Right lobe of liver (tissue), 6 donors: ENCODE results near the gene SFSWAP. TPM values are rescaled to one million over a fixed set of nuclear protein-coding genes. Genes with fewer than 3 reads are reported as not detected.

Source experiments
- ATAC-seq, 4 donors: fragments of 200-7000 bp; cut with Tn5 transposase; one replicate each; pipeline ENCODE4 v1.9.1; 2020; ENCODE audit warnings: mild to moderate bottlenecking in 4 of 4, moderate library complexity in 4 of 4
- DNase-seq, 3 donors: peaks; one replicate each; pipeline ENCODE4 v3.0.0-alpha.2; 2020
- H3K27ac ChIP-seq, 3 donors: fragments of 200-600 bp; one replicate each; pipeline ENCODE4 v1.8.0; 2022
- H3K27me3 ChIP-seq, 2 donors: fragments of 200-600 bp; one replicate each; pipeline ENCODE4 v1.8.0; 2022
- H3K36me3 ChIP-seq, 4 donors: fragments of 200-600 bp; sonication (generic) in 1 of 4; one replicate each; pipeline versions ENCODE4 v1.5.1 to v1.8.0; 2017 to 2022; ENCODE audit warnings: control low read depth in 1 of 4
- H3K4me1 ChIP-seq, 4 donors: fragments of 200-600 bp; sonication (generic) in 1 of 4; one replicate each; pipeline versions ENCODE4 v1.5.1 to v1.8.0; 2017 to 2022; ENCODE audit warnings: control low read depth in 1 of 4
- H3K4me3 ChIP-seq, 3 donors: fragments of 200-600 bp; one replicate each; pipeline ENCODE4 v1.8.0; 2022
- H3K9me3 ChIP-seq, 4 donors: fragments of 200-600 bp; sonication (generic) in 1 of 4; one replicate each; pipeline versions ENCODE4 v1.5.1 to v1.8.0; 2017 to 2022; ENCODE audit warnings: control low read depth in 1 of 4
- POLR2A ChIP-seq: fragments of 450-650 bp; IDR thresholded peaks from one replicate; pipeline ENCODE4 v1.6.1; 2017; ENCODE audit warnings: antibody characterized with exemption, mild to moderate bottlenecking
- WGBS: methylation state at CpG from one replicate; pipeline ENCODE4 v1.1.6; 2018; ENCODE audit warnings: low coverage, low lambda C conversion rate; ENCODE audit not compliant: insufficient coverage; ENCODE audit errors: missing lambda C conversion rate; 5-methylcytosine and 5-hydroxymethylcytosine counted together
- intact Hi-C, 2 donors: fragments of 100-400 bp; cut with DNase I; formaldehyde crosslinking; loops; one replicate each; pipeline versions ENCODE4 v1.11.2 to v1.14.1; 2022
- total RNA-seq, 6 experiments: library from RNA; depleted of rRNA in 2 of 6; stranded (reverse); fragments of >200 nt in 2 of 6; fragmentation: NEBNext Ultra II Directional in 3 of 6; extraction: Animal tissue kit (Norgen Biotek cat#: 25700) in 3 of 6; gene quantifications; one replicate each; pipeline versions ENCODE4 v1.1.0 to v1.2.4, GENCODE V29; 2016 to 2023
- TF ChIP-seq, protein P1 (sequence below), 4 donors: fragments of 200-600 bp in 3 of 4; fragments of 450-650 bp in 1 of 4; IDR thresholded peaks; one replicate each; pipeline versions ENCODE4 v1.5.1 to v1.8.0; 2016 to 2022; ENCODE audit warnings: antibody characterized with exemption in 4 of 4, mild to moderate bottlenecking in 2 of 4
- donor health status: DM: no; HTN: yes; CAD: no.
- donor health status: DM: no; HTN: no; CAD: no.
- donor health status: DM: no; HTN: no; CAD: no.
- donor health status: DM: no; HTN: yes; CAD: no.
- donor health status: DM: no; HTN: yes; CAD: no.

SFSWAP gene
- total RNA-seq, 6 experiments from 2014 or later: 9.8 to 20.2 (median 13.1) TPM

DNA sequence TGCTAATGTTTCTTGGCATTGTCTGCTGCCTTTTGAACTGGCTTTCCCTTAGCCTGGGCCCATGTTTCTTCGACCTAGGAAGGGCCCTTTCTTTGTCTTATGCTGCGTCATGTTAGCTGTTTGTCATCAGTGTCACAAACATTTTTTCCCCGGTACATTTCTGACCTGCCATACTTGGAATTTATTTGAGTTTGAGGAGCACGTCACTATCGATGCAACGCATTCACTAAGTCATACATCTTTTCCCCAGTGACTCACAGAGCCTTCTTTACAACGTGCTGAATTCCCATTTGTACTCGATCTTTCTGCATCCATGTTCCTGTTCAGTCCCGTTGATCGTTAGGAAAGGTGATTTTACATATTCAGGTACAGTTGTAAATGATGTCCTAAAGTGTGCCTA lies 61.1 kb downstream of the SFSWAP start:
- no peak for TF ChIP-seq POLR2A
- no peak for ATAC-seq

GRCh38 chr12:131773582-131774221 lies 62.8 kb downstream of the SFSWAP start:
- ATAC-seq: no peak
- Histone ChIP-seq H3K27me3 (no peaks in the 10 kb centered on the region), H3K9me3 (no peaks in the 10 kb centered on the region), H3K36me3 (peaks cover 0 to 49% (median 8%) of the 10 kb centered on the region in 4 donors), H3K4me3 (no peak overlapping the region), H3K4me1 (no peaks in the 10 kb centered on the region), H3K27ac (no peak overlapping the region)
- intact Hi-C loops: no loop called here
- 91% methylated on average over 10 of the region's 15 CpGs for WGBS
- TF ChIP-seq POLR2A: no peak
- TF ChIP-seq, protein P1, sequence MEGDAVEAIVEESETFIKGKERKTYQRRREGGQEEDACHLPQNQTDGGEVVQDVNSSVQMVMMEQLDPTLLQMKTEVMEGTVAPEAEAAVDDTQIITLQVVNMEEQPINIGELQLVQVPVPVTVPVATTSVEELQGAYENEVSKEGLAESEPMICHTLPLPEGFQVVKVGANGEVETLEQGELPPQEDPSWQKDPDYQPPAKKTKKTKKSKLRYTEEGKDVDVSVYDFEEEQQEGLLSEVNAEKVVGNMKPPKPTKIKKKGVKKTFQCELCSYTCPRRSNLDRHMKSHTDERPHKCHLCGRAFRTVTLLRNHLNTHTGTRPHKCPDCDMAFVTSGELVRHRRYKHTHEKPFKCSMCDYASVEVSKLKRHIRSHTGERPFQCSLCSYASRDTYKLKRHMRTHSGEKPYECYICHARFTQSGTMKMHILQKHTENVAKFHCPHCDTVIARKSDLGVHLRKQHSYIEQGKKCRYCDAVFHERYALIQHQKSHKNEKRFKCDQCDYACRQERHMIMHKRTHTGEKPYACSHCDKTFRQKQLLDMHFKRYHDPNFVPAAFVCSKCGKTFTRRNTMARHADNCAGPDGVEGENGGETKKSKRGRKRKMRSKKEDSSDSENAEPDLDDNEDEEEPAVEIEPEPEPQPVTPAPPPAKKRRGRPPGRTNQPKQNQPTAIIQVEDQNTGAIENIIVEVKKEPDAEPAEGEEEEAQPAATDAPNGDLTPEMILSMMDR (IDR thresholded peaks at IDR 0.05): no peak
- DNase-seq: no peak

More for the DNA sequence above, 61.1 kb downstream of the SFSWAP start:
- no peaks in the 10 kb centered on the region for H3K4me1 ChIP-seq
- H3K9me3 ChIP-seq: no peaks in the 10 kb centered on the region
- no peak for DNase-seq
- intact Hi-C loops: no loop called here
- no peak overlapping the region for H3K4me3 ChIP-seq
- H3K27ac ChIP-seq: no peak overlapping the region
- WGBS: 90% methylated on average over 10 of the region's 10 CpGs
- H3K27me3 ChIP-seq: no peaks in the 10 kb centered on the region
- peaks cover 0 to 55% (median 12%) of the 10 kb centered on the region in 4 donors for H3K36me3 ChIP-seq

DNA sequence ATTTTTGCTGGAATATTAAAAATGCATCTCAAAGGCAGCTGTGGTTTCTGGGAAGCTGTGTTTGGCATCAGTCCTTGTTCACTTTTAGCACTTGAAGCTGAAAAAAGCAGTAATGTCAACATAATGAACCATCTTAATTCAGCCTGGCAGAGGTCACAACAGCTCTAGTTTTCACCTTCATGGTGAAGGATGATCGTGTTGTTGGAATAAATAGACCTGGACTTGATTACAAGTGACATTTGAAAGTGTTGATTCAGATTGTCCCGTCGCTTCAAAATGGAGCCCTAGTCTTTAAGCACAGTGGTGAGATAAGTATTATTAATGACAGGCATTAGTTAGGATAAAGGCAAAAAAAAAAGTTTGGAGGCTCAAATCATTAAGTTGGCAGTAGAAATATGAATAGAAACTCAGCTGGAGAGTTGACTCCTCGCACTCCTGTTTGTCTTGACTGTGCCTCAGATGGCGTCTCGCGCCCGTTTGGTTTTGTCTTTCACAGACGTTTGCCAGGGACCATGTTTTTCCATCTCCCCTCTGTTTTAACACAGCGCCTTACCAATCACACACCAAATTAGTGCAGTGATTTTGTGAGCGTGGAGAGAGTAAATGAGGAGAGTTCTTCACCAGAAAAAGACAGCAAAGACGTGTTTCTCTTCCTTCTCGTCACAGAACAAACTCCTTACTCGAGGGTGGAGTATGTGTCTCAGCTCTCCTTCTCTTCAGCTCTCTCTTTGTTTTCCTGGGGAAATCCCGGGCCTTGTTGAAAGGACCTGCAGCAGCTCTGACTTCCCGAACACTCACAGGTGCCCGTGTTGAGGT lies 63.9 kb downstream of the SFSWAP start:
- 78% methylated on average over 16 of the region's 17 CpGs for WGBS
- Histone ChIP-seq H3K4me1 (no peaks in the 10 kb centered on the region), H3K4me3 (no peak overlapping the region), H3K27me3 (no peaks in the 10 kb centered on the region), H3K36me3 (peaks cover 0 to 57% (median 13%) of the 10 kb centered on the region in 4 donors), H3K9me3 (no peaks in the 10 kb centered on the region), H3K27ac (no peak overlapping the region)
- DNase-seq (no peak), ATAC-seq (no peak)
- TF ChIP-seq POLR2A: no peak
- TF ChIP-seq, protein P1 (IDR thresholded peaks at IDR 0.05): no peak
- intact Hi-C loops: no loop called here

GRCh38 chr12:131775392-131776236 lies 64.7 kb downstream of the SFSWAP start:
- intact Hi-C loops: no loop called here
- Histone ChIP-seq H3K4me1 (no peaks in the 10 kb centered on the region), H3K4me3 (no peak overlapping the region), H3K9me3 (no peaks in the 10 kb centered on the region), H3K27me3 (no peaks in the 10 kb centered on the region), H3K27ac (no peak overlapping the region), H3K36me3 (peaks cover 0 to 57% (median 15%) of the 10 kb centered on the region in 4 donors)
- 85% methylated on average over 12 of the region's 17 CpGs for WGBS
- ATAC-seq: no peak
- DNase-seq: no peak
- no peak for TF ChIP-seq POLR2A
- TF ChIP-seq, protein P1 (IDR thresholded peaks at IDR 0.05): no peak
